HG02623 (cell line): ENCODE results near the gene PROK1.

Experiments used
- ATAC-seq: cut with Tn5 transposase; IDR thresholded peaks from one replicate; pipeline ENCODE4 v1.9.1; 2021; ENCODE audit warnings: moderate library complexity; ENCODE audit not compliant: unreplicated experiment

Gene PROK1

DNA sequence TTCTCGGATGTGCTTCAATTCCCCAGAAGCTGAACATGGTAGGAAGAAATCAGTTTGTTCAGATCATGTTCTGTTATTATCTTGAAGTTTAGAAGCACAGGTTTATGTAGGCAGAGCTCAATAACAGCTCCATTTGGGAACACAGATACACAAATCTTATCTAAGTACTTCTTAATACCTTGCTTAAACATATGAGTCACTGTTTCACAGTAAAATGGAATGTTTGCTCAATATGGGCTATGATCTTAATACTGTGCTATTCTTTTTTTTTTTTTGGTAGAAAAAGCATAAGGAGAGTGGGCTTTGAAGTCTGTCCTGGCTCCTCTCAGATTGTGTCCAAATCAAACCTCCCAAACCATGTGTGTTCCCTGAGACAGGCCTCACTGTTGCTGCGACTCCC is 13.4 kb downstream of the PROK1 start:
- no peak for ATAC-seq

DNA sequence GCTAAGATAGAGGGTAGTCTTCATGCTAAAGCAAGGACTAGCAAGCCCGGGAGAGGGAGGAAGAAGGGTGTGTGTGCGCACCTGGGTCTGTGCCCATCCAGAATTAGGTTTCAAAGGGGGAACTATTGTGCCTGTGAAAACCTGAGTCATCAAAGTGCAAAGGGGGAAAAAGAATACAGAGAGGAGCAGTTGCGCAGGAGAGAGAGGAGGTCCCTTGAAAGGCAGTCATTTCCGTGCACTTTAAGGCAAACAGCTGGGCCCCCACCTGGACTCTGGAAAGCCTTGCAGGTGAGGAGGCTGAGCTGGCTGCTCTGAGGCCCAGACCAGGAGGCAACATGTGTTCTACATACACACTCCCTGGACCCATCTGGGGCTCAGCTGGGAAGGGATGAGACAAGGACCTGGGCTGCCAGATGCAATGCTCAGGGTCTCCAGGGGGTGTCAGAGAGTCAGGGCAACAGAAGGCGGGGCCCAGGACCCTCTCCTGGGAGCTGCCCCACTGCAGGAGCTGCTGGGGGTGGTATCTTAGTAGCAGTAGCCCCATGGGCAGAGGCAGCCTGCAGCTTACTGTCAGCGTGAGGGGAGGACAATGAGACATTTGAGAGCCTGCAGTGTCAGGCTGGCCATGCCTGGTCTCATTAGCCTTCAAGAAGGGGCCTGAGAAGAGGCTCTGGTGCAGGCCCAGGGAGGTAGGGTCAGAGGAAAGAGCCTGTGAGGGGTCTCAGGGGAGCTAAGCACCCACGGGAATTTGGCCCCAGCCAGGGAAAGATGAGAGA is 14.3 kb downstream of the PROK1 start:
- no peak for ATAC-seq

DNA sequence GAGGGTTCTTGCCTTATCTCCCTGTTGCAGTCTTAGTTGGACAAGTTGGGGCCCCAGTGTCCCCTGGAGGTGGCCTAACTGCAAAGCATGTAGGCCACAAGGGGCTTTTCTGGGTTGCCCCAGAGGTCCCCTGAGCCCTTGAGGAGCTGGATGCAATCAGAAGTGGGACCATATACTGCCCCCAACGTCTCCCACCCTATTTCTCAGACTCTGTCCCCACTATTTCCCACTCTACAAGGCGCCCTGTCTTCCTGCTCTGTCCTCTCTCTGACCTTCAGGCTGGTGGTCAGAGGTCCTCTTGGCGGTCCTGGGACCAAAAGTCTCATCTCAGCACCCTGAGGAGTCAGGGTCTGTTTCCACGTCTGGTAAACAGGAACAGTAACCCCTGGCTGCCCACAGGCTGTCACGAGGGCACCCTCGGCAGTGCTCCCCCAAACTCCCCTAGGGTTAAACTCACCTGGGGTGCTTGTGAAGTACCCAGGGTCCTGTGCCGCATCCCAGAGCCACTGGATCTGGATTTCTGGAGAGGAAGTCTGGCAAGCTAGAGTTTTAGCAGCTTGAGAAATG is 14.9 kb downstream of the PROK1 start:
- no peak for ATAC-seq

DNA sequence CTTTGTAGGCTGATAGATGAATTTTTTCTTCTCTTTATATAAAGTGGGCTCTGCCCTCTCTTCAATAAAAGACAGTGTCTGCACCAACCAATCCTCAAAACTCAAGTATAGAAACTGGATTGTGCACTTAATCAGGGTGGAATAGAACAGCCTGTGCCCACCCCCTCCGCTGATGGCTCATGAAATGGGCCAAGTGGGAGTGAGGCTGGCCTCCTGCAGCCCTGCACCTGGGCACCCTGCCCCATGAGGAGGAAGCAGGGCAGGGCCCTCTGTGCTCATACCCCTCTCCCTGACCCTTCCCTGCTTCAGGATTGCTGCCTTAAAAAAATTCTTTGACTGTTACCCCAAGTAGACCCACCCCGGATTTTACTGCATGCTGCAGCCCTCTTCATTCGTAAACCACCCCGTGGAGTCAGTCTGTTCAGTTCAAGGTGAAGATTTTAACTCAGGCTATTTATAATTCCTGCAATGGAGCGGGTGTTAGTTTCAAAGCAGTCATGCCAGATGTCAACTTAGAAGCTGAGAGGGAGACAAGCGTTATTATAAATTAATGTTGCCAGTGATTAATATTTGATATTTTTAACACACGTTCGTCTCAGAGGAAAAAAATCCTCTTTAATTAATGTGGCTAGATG is 15.8 kb downstream of the PROK1 start:
- no peak for ATAC-seq

DNA sequence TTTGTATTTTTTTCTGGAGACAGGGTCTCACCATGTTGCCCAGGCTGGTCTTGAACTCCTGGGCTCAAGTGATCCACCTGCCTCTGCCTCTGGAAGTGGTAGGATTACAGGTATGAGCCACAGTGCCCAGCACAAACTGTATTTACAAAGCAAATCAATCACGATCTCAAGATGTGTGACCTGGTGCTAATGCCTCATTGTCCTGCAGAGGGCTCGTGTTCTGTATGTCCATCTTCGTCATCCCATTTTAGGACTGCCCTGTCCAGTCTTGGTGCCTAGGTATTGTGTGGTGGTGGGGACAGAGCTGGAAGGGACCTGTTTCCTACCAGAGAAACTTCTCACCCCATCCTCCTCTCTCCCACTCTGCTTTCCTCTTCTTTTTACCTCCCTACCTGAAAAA is 20.2 kb downstream of the PROK1 start:
- no peak for ATAC-seq

DNA sequence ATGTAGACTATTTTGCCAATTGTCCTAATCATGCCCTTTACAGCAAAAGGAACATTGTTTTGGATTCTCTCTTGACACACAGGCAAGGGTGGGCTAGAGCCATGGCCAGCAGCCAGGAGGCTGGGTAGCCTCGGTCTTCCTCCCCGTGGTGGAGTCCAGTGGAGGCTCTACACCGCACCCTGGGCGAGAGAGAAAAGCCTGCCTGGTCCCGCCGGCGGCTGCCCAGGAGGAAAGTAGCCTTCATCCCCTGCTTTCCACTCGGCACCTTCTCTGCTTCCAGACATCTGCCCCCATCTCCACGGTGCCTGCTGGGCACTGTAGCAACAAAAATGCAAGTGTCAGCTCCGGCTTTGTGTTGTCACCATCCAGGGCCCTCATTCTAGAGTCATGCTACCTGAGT is 21.6 kb downstream of the PROK1 start:
- no peak for ATAC-seq

DNA sequence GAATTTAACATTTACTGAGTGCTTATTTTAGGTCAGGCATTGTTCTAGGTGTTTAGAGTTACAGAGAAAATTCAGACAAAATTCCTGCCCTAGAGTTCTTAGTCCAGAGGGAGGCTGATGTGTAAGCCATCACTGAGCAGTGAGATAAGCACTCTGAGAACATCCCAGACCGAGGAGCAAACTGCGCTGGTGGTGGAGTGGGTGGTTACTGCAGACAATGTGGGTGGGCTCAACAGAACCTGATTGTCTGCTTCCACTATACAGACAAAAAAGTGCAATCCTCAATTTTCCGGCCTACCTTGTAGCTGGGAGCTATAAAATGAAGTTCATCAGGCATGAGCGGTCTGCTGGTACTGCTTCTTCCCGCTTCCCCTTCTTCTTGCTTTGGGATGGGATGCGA is 23.5 kb downstream of the PROK1 start:
- ATAC-seq = no peak

DNA sequence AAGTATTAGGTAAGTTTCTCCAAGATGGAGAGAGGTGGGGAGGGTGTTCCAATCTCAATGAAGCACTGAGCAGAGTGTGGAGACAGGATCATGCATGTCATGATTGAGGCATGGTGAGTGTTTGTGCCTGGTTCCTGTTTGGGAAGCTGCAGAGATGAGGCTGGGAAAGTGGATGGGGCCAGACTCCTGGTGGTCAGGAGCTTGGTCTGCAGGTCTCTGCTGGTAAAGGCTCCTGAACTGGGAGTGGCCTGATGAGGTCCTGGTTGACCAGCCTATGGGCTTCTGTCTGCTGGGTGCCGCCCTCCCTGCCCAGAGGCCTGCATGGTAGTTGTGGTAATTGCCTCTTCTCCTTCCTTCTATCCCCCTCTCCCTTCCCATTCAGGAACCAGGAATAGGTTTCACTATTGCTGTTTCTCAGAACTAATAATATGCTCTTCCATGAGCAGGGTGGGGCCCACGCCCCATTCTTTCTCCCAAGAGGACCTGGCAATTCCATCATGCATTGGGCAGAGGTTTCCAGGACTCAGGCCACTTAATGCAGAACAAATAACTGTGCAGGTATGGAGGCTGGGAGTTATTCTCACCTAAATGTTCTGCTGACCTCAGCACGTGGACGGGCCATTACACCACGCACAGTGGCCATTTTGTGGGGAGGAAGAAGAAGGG is 24.5 kb downstream of the PROK1 start:
- ATAC-seq = no peak

DNA sequence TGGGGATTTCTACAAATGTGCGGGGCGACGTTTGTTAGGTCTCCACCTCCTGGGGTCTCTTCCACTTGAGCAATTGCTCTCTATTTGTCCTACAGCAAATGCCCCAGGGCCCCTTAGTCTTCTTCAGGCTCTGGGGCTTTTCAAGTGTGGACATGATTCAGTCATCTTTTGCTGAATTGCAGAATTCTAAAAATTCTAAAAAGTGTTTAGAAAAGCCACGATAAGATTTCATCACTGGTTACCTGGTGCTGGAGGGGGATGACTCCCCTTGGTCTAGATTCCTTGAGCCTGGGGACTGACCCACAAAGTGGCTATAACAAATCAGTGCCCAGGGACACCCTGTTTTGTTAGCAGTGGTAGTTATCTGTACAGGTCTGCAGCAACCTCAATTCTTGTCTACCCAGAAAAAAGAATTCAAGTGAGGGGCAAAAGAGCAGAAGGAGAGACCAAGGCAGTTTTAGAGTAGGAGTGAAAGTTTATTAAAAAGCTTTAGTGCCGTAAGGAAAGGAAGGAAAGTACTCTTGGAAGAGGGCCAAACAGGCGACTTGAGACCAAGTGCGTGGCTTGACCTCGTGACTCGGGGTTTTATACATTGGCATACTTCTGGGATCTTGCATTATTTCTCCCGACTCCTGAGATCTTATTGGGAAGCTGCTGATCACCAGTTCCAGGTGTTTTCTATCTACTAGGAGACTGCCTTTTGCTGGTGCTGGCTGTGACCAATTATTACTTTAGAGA is 25.2 kb downstream of the PROK1 start:
- ATAC-seq = no peak

DNA sequence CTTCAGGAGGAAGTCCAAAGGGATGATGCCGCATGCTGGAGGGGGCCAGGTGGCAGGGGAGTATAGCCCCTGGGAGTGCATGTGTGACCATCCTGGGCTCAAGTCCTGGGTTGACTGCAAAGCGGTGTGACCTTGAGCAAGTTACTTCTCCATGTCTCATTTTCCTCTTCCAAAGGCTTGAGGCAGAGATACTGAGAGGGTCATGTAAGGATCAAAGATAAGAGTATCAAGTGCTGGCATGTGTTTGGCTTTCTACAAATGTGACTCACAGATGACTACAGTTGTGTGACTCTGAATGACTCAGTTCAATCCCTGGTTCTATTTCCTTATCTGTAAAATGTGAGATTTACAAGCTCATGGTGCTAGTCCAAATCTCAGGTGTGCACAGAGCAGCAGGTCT is 26.1 kb downstream of the PROK1 start:
- no peak for ATAC-seq

DNA sequence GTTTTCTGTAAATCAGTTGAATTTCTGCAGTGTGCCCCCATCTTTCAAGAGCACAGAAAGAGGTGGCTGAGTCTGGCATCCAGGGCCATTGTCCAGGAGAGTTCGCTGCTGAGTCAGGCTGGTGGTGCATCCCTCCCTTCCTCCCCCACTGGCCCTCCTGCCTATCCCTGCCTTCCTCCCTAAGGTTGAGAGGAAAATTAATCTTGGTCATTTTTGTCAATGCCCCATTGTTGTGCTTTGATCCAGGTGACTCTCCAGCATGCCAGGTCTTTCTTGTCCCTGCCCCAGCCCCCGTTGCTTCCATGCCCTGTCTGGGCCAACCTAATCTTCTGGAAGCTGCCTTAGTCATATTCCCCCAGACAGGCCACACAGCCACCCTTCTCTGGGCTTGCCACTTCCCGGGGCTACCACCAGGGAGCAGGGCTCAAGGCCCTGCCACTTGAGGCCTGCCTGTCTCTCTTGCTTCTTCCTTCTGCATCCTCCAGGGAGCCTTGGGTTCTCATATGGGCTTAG is 26.6 kb downstream of the PROK1 start:
- no peak for ATAC-seq

DNA sequence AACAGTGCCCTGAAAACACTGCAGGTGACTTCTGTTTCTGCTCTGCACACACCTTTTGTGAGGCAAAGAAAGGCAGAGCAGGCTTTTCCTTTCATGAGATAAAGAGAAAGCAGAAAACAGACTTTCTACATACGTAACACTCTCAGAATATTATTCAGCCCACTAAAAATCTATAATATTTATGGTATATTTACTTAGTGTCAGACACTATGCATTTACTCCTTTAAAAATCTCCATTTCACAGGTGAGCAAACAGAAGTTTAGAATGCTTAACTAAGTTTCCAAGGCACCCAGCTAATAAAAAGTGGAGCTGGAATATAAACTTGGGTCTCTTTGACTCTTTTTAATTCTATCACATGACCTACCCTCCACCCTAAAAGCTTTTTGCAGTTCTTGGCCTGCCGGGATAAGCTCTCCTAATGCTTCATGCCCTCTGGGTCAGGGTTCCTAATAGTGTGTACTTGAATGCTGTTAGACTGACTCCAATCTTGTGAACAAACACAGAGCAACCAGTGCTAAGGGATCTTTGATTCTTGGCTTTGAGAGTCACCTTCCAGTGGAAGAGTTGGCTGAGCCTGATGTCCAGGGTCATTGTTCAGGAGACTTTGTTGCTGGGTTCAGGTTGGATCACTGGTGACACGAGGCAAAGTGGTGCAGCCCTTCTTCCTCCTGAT is 27.2 kb downstream of the PROK1 start:
- ATAC-seq = no peak

DNA sequence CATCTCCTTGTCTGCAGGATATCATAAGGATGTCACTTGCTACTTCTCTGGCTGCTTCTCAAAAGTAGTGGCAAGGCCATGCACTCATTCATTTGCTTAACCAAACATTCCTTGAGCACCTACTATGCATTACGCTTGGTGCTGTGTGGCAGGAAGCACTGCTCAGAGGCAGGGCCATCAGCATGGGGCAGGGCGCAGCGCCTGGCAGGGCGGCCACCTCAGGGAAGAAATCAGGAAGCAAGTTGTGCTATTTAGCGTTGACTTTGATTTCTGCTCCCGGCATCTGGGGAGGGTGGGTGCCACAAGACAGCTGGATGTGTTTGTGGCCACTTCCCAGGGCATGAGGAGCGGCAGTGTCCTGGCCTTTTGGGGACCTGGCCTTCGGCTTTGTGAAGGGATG is 27.9 kb downstream of the PROK1 start:
- no peak for ATAC-seq

DNA sequence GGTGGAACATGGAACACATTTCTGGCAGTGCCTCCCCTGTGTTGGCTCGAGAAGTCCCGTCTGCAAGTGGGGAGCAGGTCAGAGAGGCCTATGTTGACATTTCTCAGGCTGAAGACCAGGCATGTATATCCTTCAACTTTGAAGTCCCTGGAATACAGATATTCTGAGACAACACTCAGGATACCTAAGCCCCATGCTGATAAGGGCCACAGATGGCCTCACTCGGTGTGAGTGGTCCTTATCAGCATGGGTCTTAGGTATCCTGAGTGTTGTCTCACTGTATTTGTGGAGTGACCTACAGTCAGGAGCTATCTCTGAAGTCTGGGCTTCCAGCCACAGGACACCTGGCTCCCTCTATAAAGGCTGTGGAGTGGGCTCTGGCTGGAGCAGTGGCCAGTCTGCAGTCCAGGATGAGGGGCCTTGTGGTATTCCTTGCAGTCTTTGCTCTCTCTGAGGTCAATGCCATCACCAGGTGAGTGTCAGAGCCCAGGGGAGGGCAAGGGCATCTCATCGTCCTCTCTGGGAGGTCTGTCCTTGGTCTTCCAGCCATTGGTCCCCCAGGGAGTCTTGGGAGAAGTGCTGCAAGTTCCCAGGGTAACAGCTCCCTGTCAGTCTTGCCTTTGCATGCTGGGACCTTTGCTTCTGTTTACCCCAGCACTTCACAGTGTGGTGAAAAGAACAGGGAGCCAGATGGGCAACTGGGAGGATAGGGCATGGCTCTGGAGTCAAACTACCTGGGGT is 29.6 kb downstream of the PROK1 start:
- ATAC-seq = no peak

DNA sequence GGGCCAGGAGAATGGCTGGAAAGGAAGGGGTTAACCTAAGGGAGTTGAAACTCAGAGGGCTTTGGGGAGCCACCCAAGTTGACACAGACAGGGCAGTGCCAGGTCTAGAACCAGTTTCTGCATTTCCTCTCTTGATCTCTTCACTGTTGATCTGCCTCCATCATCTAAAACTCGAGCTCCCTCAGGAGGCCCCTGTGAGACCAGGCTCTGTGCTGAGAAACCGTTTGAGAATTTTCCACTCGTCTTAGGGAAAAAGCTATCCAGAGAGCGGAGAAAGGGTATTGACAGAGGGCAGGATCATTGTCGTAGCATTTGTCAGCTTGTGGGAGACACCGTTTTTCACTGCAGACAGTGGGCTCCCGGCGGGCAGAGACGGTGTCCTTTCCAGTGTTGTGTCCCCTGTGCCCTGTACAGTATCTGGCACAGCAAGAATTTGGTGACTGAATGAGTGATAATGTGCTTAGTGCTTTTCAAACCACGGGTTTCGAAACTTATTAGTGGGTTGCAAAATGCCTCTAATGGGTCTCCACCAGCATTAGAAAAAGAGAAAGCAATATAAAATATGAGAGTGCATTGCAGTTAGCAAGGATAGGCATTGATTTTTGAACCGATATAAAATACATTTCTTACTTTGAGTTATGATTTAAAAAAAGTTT is 31.1 kb downstream of the PROK1 start:
- no peak for ATAC-seq

DNA sequence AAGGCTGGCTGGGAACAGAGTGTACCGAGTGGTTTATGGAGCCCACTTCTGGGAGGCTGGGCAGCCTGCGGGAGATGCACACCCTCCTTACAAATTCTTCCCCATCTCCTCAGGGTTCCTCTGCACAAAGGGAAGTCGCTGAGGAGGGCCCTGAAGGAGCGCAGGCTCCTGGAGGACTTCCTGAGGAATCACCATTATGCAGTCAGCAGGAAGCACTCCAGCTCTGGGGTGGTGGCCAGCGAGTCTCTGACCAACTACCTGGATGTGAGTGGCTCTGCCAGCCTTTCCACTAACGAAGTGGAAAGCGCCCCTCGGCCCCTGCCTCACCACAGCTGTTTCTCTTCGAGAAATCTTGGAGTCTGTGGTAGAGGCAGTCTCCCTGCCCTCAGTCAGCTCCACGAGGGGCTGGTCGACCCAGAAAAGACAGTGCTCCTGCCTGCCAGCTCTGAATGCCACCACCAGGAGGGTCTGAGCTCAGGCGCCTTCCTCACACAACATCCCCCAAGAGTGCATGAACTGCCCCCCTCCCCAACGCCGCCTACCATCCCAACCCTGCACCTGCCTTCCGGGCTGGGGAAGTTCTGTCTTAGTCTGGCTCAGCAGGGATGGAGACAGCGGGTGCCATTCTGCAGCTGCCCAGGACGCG is 31.8 kb downstream of the PROK1 start:
- no peak for ATAC-seq

DNA sequence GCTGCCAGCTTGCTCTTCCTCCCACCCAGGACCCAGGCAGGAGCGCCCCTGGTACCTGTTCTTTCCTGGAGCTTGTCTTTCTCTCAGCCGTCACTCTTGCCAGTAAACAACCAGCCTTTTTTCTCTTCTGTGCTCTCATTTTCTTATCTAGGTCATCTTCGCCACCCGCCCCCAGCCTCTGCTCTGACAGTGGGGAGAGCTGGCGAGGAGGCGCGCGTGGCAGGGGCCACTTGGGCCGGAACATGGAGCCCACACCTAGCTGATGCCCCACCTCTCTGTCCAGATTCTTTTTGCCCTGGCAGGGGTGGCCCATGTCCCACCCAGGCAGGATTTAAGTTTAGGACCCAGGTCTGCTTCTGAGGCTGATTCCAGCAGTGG is 32.3 kb downstream of the PROK1 start:
- ATAC-seq = no peak

DNA sequence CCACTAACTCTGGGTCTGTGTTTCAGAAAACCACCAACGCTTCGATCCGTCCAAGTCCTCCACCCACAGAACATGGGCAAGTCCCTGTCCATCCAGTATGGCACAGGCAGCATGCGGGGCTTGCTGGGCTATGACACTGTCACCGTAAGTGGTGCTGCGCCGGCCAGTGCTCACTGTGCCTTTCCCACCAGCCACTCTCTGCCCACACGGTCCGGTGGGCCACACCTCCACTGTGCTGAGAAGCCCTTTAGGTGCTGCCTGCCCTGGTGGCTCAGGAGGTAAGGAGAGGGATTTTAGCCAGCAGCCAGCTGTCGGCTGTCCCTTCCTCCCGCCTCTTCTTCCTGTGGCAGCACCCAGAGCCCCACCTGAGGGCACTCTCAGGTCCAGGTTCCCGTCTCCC is 33.9 kb downstream of the PROK1 start:
- no peak for ATAC-seq

DNA sequence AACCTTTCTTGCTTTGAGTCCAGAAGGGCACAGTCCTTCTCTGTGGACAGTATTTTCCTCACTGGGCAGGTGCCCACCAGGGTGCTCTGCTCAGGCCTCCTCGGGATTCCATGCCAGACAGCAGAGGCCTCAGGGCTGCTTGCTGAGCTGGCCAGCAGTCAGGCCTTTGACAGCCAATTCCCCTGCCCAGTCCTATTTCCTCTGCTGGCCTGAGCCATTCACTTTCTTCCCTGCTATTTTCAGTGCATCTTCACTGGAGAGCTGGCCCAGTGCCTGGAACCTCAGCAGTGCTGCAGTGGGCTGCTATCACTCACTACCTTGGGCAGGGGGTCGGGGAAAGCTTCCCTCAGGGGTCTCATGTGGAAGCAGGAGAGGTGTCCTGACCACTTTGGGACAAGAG is 34.8 kb downstream of the PROK1 start:
- ATAC-seq = no peak
